ENCODE data around the gene IFIT3.

DNA sequence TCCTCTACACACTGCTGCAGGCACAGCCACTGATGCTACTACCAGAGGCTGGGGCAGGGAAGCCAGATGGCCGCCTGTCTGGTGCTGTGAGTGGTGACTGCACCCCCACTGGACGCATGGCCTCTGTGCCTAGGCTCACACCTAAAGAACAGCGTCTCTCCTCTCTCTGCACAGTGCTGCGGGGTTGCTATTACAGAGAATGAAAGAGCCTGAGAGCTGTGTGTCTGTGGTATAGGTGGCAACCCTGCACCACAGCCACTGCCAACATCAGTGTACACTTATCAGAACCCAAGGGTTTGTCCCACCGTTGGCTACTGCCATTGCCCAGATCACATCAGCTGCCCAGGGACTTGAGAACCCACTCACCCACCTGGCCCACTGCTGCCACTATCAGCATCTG is 30.0 kb upstream of the IFIT3 start:
- TF ChIP-seq, protein P1, sequence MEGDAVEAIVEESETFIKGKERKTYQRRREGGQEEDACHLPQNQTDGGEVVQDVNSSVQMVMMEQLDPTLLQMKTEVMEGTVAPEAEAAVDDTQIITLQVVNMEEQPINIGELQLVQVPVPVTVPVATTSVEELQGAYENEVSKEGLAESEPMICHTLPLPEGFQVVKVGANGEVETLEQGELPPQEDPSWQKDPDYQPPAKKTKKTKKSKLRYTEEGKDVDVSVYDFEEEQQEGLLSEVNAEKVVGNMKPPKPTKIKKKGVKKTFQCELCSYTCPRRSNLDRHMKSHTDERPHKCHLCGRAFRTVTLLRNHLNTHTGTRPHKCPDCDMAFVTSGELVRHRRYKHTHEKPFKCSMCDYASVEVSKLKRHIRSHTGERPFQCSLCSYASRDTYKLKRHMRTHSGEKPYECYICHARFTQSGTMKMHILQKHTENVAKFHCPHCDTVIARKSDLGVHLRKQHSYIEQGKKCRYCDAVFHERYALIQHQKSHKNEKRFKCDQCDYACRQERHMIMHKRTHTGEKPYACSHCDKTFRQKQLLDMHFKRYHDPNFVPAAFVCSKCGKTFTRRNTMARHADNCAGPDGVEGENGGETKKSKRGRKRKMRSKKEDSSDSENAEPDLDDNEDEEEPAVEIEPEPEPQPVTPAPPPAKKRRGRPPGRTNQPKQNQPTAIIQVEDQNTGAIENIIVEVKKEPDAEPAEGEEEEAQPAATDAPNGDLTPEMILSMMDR (IDR thresholded peaks at IDR 0.05) = no peak
- no peak for TF ChIP-seq EZH2 (IDR thresholded peaks at IDR 0.05)

Data from neural progenitor cell (in vitro differentiated cells).